HEK293 (cell line): ENCODE data around the gene UFL1.
A peak's percentile ranks its signal among the peaks of the same experiment; 100 is the strongest.

Source experiments
- CTCF ChIA-PET: fragments of 350-600 bp; formaldehyde crosslinking; extraction: SDS; loops from one replicate; lab custom pipeline; 2021; ENCODE audit warnings: antibody characterized with exemption; lab: Yijun Ruan, JAX
- POLR2A ChIA-PET: fragments of 300-600 bp; formaldehyde crosslinking; extraction: SDS; loops from one replicate; lab custom pipeline; 2020; ENCODE audit warnings: antibody characterized with exemption, inconsistent platforms; lab: Yijun Ruan, JAX
- H3K27ac ChIP-seq: fragments of 200-500 bp; sonication (Bioruptor generic); 2 replicates; pipeline ENCODE4 v1.5.1; 2014; ENCODE audit warnings: low read depth, low read length, control low read depth, inconsistent platforms; ENCODE audit errors: extremely low read depth
- H3K36me3 ChIP-seq, 2 experiments: fragments of 200-500 bp in 1 of 2; sonication (Bioruptor generic) in 1 of 2; 1 replicate in 1 of 2; 2 replicates in 1 of 2; pipeline ENCODE4 v1.5.1; 2014 to 2017; ENCODE audit warnings: inconsistent platforms in 2 of 2, low read length in 2 of 2; ENCODE audit not compliant: control insufficient read depth in 2 of 2, insufficient read depth in 1 of 2
- H3K4me1 ChIP-seq: fragments of 200-500 bp; sonication (Bioruptor generic); 2 replicates; pipeline ENCODE4 v1.5.1; 2014; ENCODE audit warnings: mild to moderate bottlenecking, low read length, inconsistent platforms; ENCODE audit not compliant: control insufficient read depth, insufficient read depth
- H3K4me3 ChIP-seq: 2 replicates; pipeline ENCODE4 v1.5.1; 2011; ENCODE audit warnings: low read depth, mild to moderate bottlenecking, control low read depth, low read length, moderate library complexity
- H3K9me3 ChIP-seq: fragments of 200-500 bp; sonication (Bioruptor generic); 2 replicates; pipeline ENCODE4 v1.5.1; 2014; ENCODE audit warnings: low read depth, low read length, inconsistent platforms; ENCODE audit not compliant: control insufficient read depth, insufficient read depth
- GLIS1 ChIP-seq: fragments of 450-650 bp; formaldehyde crosslinking; IDR thresholded peaks from 2 replicates; pipeline ENCODE4 v1.5.1; 2016; ENCODE audit warnings: missing biosample characterization, missing genetic modification characterization
- KLF16 ChIP-seq: fragments of 450-650 bp; formaldehyde crosslinking; IDR thresholded peaks from 2 replicates; pipeline ENCODE4 v1.5.1; 2017; ENCODE audit warnings: missing biosample characterization, missing genetic modification characterization
- MEIS1 ChIP-seq: sonication (generic); formaldehyde crosslinking; IDR thresholded peaks from 2 replicates; pipeline ENCODE4 v1.8.1; 2022; ENCODE audit warnings: missing genetic modification reagents, mild to moderate bottlenecking, borderline replicate concordance
- MZF1 ChIP-seq: fragments of 450-650 bp; formaldehyde crosslinking; IDR thresholded peaks from 2 replicates; pipeline ENCODE4 v1.5.1; 2017; ENCODE audit warnings: missing biosample characterization, missing genetic modification characterization, borderline replicate concordance
- OSR2 ChIP-seq: fragments of 450-650 bp; formaldehyde crosslinking; IDR thresholded peaks from 2 replicates; pipeline ENCODE4 v1.5.1; 2016; ENCODE audit warnings: missing biosample characterization, missing genetic modification characterization
- PRDM1 ChIP-seq: fragments of 450-650 bp; formaldehyde crosslinking; IDR thresholded peaks from 2 replicates; pipeline ENCODE4; 2016; ENCODE audit warnings: missing biosample characterization, missing genetic modification characterization
- TSHZ1 ChIP-seq: fragments of 450-650 bp; formaldehyde crosslinking; IDR thresholded peaks from 2 replicates; pipeline ENCODE4 v1.5.1; 2016; ENCODE audit warnings: missing biosample characterization, missing genetic modification characterization, borderline replicate concordance
- ZBTB1 ChIP-seq: fragments of 450-650 bp; formaldehyde crosslinking; IDR thresholded peaks from 2 replicates; pipeline ENCODE4 v1.5.1; 2016; ENCODE audit warnings: missing biosample characterization, missing genetic modification characterization
- ZBTB10 ChIP-seq: fragments of 450-650 bp; formaldehyde crosslinking; IDR thresholded peaks from 2 replicates; pipeline ENCODE4 v1.5.1; 2016; ENCODE audit warnings: missing biosample characterization, missing genetic modification characterization
- ZBTB11 ChIP-seq: fragments of 450-650 bp; formaldehyde crosslinking; conservative IDR thresholded peaks from 2 replicates; pipeline ENCODE4 v1.5.1; 2016; ENCODE audit warnings: low read depth, missing biosample characterization, missing genetic modification characterization
- ZBTB48 ChIP-seq: fragments of 450-650 bp; formaldehyde crosslinking; IDR thresholded peaks from 2 replicates; pipeline ENCODE4 v1.5.1; 2016; ENCODE audit warnings: missing biosample characterization, missing genetic modification characterization
- ZNF248 ChIP-seq: fragments of 450-650 bp; formaldehyde crosslinking; IDR thresholded peaks from 2 replicates; pipeline ENCODE4 v1.5.1; 2017; ENCODE audit warnings: missing biosample characterization, missing genetic modification characterization
- ZNF302 ChIP-seq: fragments of 450-650 bp; formaldehyde crosslinking; IDR thresholded peaks from 2 replicates; pipeline ENCODE4 v1.5.1; 2016; ENCODE audit warnings: missing biosample characterization, missing genetic modification characterization, low read depth
- ZNF324 ChIP-seq: fragments of 450-650 bp; formaldehyde crosslinking; IDR thresholded peaks from 2 replicates; pipeline ENCODE4 v1.5.1; 2016; ENCODE audit warnings: missing biosample characterization, missing genetic modification characterization
- ZNF335 ChIP-seq: fragments of 450-650 bp; formaldehyde crosslinking; conservative IDR thresholded peaks from 2 replicates; pipeline ENCODE4 v1.5.1; 2016; ENCODE audit warnings: missing biosample characterization, missing genetic modification characterization
- ZNF426 ChIP-seq: fragments of 450-650 bp; formaldehyde crosslinking; IDR thresholded peaks from 2 replicates; pipeline ENCODE4 v1.5.1; 2017; ENCODE audit warnings: missing biosample characterization, missing genetic modification characterization, mild to moderate bottlenecking, inconsistent platforms, moderate library complexity
- ZNF433 ChIP-seq: fragments of 450-650 bp; formaldehyde crosslinking; IDR thresholded peaks from 2 replicates; pipeline ENCODE4 v1.5.1; 2016; ENCODE audit warnings: missing biosample characterization, missing genetic modification characterization, low read depth
- ZNF473 ChIP-seq: fragments of 450-650 bp; formaldehyde crosslinking; IDR thresholded peaks from 2 replicates; pipeline ENCODE4 v1.5.1; 2017; ENCODE audit warnings: missing biosample characterization, missing genetic modification characterization
- ZNF560 ChIP-seq: fragments of 450-650 bp; formaldehyde crosslinking; IDR thresholded peaks from 2 replicates; pipeline ENCODE4 v1.5.1; 2017; ENCODE audit warnings: missing biosample characterization, missing genetic modification characterization, borderline replicate concordance
- ZNF561 ChIP-seq: fragments of 450-650 bp; IDR thresholded peaks from 2 replicates; pipeline ENCODE4 v1.5.1; 2018; ENCODE audit warnings: missing biosample characterization, missing genetic modification characterization, borderline replicate concordance
- ZNF580 ChIP-seq: fragments of 450-650 bp; formaldehyde crosslinking; IDR thresholded peaks from 2 replicates; pipeline ENCODE4 v1.5.1; 2016; ENCODE audit warnings: missing biosample characterization, missing genetic modification characterization
- ZNF585B ChIP-seq: fragments of 450-650 bp; formaldehyde crosslinking; IDR thresholded peaks from 2 replicates; pipeline ENCODE4 v1.5.1; 2016; ENCODE audit warnings: missing biosample characterization, missing genetic modification characterization
- ZNF660 ChIP-seq: fragments of 450-650 bp; IDR thresholded peaks from 2 replicates; pipeline ENCODE4 v1.5.1; 2018; ENCODE audit warnings: missing biosample characterization, mild to moderate bottlenecking, missing genetic modification characterization
- ZNF664 ChIP-seq: fragments of 450-650 bp; formaldehyde crosslinking; IDR thresholded peaks from 2 replicates; pipeline ENCODE4 v1.5.1; 2016; ENCODE audit warnings: missing biosample characterization, missing genetic modification characterization
- ZNF768 ChIP-seq: fragments of 450-650 bp; formaldehyde crosslinking; IDR thresholded peaks from 2 replicates; pipeline ENCODE4 v1.5.1; 2018; ENCODE audit warnings: missing biosample characterization, mild to moderate bottlenecking, missing genetic modification characterization
- ZNF791 ChIP-seq: fragments of 450-650 bp; formaldehyde crosslinking; IDR thresholded peaks from 2 replicates; pipeline ENCODE4 v1.5.1; 2016; ENCODE audit warnings: missing biosample characterization, missing genetic modification characterization

The UFL1 gene

GRCh38 chr6:96522465-96523009 is 931 bp downstream of the UFL1 start:
- CTCF ChIA-PET = interaction anchor here (0.6 kb wide), 1 partner anchor 347 kb away, joined by 5 read pairs; no protein-coding TSS in a partner anchor
- H3K4me3 ChIP-seq = peak overlapping the region; percentile 94
- H3K4me1 ChIP-seq = no peaks in the 10 kb centered on the region
- H3K27ac ChIP-seq = peak overlapping the region; percentile 90
- POLR2A ChIA-PET = interaction anchor here (0.7 to 2.0 kb wide), 3 partner anchors 9 to 402 kb away, joined by 3 to 7 read pairs (median 7); partner anchors contain the start of gene KLHL32
- TF ChIP-seq ZNF585B (tag by site-specific recombination) = no peak
- TF ChIP-seq ZNF580 (tag by site-specific recombination) = 0 out of 2 replicates have a peak, but pooled peaks have one; percentile 10
- TF ChIP-seq ZNF768 (tag by site-specific recombination) = no peak
- TF ChIP-seq MZF1 (tag by site-specific recombination) = peak; percentile 86; the same call in 1 of the 2 replicates
- peak; percentile 76 for TF ChIP-seq PRDM1 (tag by site-specific recombination)
- 0 out of 2 replicates have a peak, but pooled peaks have one; percentile 9 for TF ChIP-seq ZBTB48
- TF ChIP-seq ZNF664 (tag by site-specific recombination) = 0 out of 2 replicates have a peak, but pooled peaks have one; percentile 20
- TF ChIP-seq ZNF335 (tag by site-specific recombination) = peak; percentile 92
- TF ChIP-seq ZNF426 = no peak
- 0 out of 2 replicates have a peak, but pooled peaks have one; percentile 6 for TF ChIP-seq ZNF660 (tag by site-specific recombination)
- no peak for TF ChIP-seq ZNF302 (tag by site-specific recombination)
- TF ChIP-seq ZNF560 (tag by site-specific recombination) = no peak
- peaks cover 14 to 22% of the 10 kb centered on the region in 2 experiments for H3K36me3 ChIP-seq
- H3K9me3 ChIP-seq = no peaks in the 10 kb centered on the region

GRCh38 chr6:96528193-96528592 is 6.6 kb downstream of the UFL1 start:
- Histone ChIP-seq H3K27ac (no peak overlapping the region), H3K36me3 (peaks cover 27 to 74% of the 10 kb centered on the region in 2 experiments), H3K9me3 (no peaks in the 10 kb centered on the region), H3K4me3 (no peak overlapping the region), H3K4me1 (no peaks in the 10 kb centered on the region)
- TF ChIP-seq ZNF561 = no peak
- no peak for TF ChIP-seq ZNF433
- no peak for TF ChIP-seq ZNF791
- TF ChIP-seq ZNF248 (tag by site-specific recombination) = no peak
- TF ChIP-seq ZBTB10 (tag by site-specific recombination) = no peak
- TF ChIP-seq ZBTB1 (tag by site-specific recombination) = no peak
- no peak for TF ChIP-seq ZNF473 (tag by site-specific recombination)
- no peak for TF ChIP-seq GLIS1
- TF ChIP-seq MEIS1 = no peak
- TF ChIP-seq ZBTB11 (tag by site-specific recombination) = no peak
- TF ChIP-seq OSR2 (tag by site-specific recombination) = no peak
- TF ChIP-seq ZNF324 (tag by site-specific recombination) = no peak
- no peak for TF ChIP-seq KLF16 (tag by site-specific recombination)
- no peak for TF ChIP-seq TSHZ1
- ChIA-PET CTCF (interaction anchor here (0.6 to 1.2 kb wide), 2 partner anchors 15 to 306 kb away, joined by 3 to 4 read pairs; no protein-coding TSS in a partner anchor), POLR2A (no interaction called here)
